ENCODE measurements around the gene MTPN. TPM values are rescaled to one million over a fixed set of nuclear protein-coding genes. Genes with fewer than 3 reads are reported as not detected.

The MTPN gene
- polyA plus RNA-seq, 3 donors: 73.6 to 156 (median 142) TPM

GRCh38 chr7:136018104-136018503, 40.9 kb upstream of the MTPN start:
- H3K36me3 Mint-ChIP-seq: no peaks in the 10 kb centered on the region
- no peaks in the 10 kb centered on the region for H3K79me2 ChIP-seq (ENCODE audit: insufficient read depth, low read length)
- no peak overlapping the region for H3K4me2 ChIP-seq (replicated peaks; ENCODE audit: extremely low read depth, low read length, poor library complexity, severe bottlenecking)
- WGBS (ENCODE audit: insufficient coverage): 100% methylated on average over 2 of the region's 2 CpGs
- no peak for TF ChIP-seq CTCF (IDR thresholded peaks at IDR 0.05)
- peaks cover 3 to 4% of the 10 kb centered on the region in 2 donors for H3K27me3 ChIP-seq (ENCODE audit: control insufficient read depth in 2 of 2, insufficient read depth in 2 of 2, low read length in 2 of 2)
- peaks cover 0 to 11% (median 9%) of the 10 kb centered on the region in 3 donors for H3K27me3 Mint-ChIP-seq (ENCODE audit: low read depth in 3 of 3)
- no peaks in the 10 kb centered on the region for H3K4me1 ChIP-seq (ENCODE audit: control insufficient read depth in 1 of 2, insufficient read depth in 2 of 2, low read length in 2 of 2)
- no peak overlapping the region for H3K9ac ChIP-seq (ENCODE audit: insufficient read depth, low read length, poor library complexity, severe bottlenecking)
- no peak overlapping the region for H3K27ac ChIP-seq (ENCODE audit: low read depth in 1 of 2, low read length in 2 of 2)
- intact Hi-C loops (cut with micrococcal nuclease): no loop called here
- no peak overlapping the region for H3K27ac Mint-ChIP-seq
- H3K9me3 Mint-ChIP-seq: no peaks in the 10 kb centered on the region
- no peak overlapping the region for H3K4me3 ChIP-seq (replicated peaks in 1 of 3; ENCODE audit: low read depth in 2 of 3, low read length in 3 of 3)
- no peak overlapping the region for H3K4me3 Mint-ChIP-seq
- no peaks in the 10 kb centered on the region for H3K9me3 ChIP-seq (replicated peaks in 1 of 2; ENCODE audit: control insufficient read depth in 1 of 2, insufficient read depth in 1 of 2, low read length in 2 of 2)
- H3K4me1 Mint-ChIP-seq: no peaks in the 10 kb centered on the region
- no peaks in the 10 kb centered on the region for H4K20me1 ChIP-seq (ENCODE audit: insufficient read depth, low read length)
- no peak for DNase-seq
- no peaks in the 10 kb centered on the region for H3K36me3 ChIP-seq (replicated peaks in 1 of 2; ENCODE audit: control insufficient read depth in 1 of 2, insufficient read depth in 2 of 2, low read length in 2 of 2)
- H2AFZ ChIP-seq (ENCODE audit: insufficient read depth, low read depth, low read length, poor library complexity, severe bottlenecking): no peak overlapping the region

GRCh38 chr7:136016649-136017395, 39.7 kb upstream of the MTPN start:
- no peak overlapping the region for H2AFZ ChIP-seq (ENCODE audit: insufficient read depth, low read depth, low read length, poor library complexity, severe bottlenecking)
- Mint-ChIP-seq H3K36me3 (no peaks in the 10 kb centered on the region), H3K27ac (peak overlapping the region in 1 of 7 donors; percentile 1), H3K4me3 (no peak overlapping the region), H3K27me3 (ENCODE audit: low read depth in 3 of 3) (peaks cover 4 to 21% (median 9%) of the 10 kb centered on the region in 3 donors), H3K9me3 (no peaks in the 10 kb centered on the region), H3K4me1 (peaks cover 4% of the 10 kb centered on the region)
- peaks cover 3 to 7% of the 10 kb centered on the region in 2 donors for H3K27me3 ChIP-seq (ENCODE audit: control insufficient read depth in 2 of 2, insufficient read depth in 2 of 2, low read length in 2 of 2)
- no peak for TF ChIP-seq CTCF (IDR thresholded peaks at IDR 0.05)
- no CpG with 5 or more reads among the region's 5 CpGs for WGBS (ENCODE audit: insufficient coverage)
- H3K27ac ChIP-seq (ENCODE audit: low read depth in 1 of 2, low read length in 2 of 2): no peak overlapping the region
- no peaks in the 10 kb centered on the region for H4K20me1 ChIP-seq (ENCODE audit: insufficient read depth, low read length)
- no peak overlapping the region for H3K9ac ChIP-seq (ENCODE audit: insufficient read depth, low read length, poor library complexity, severe bottlenecking)
- DNase-seq: no peak
- intact Hi-C loops (cut with micrococcal nuclease): no loop called here
- H3K4me2 ChIP-seq (replicated peaks; ENCODE audit: extremely low read depth, low read length, poor library complexity, severe bottlenecking): no peak overlapping the region
- H3K36me3 ChIP-seq (replicated peaks in 1 of 2; ENCODE audit: control insufficient read depth in 1 of 2, insufficient read depth in 2 of 2, low read length in 2 of 2): no peaks in the 10 kb centered on the region
- no peaks in the 10 kb centered on the region for H3K9me3 ChIP-seq (replicated peaks in 1 of 2; ENCODE audit: control insufficient read depth in 1 of 2, insufficient read depth in 1 of 2, low read length in 2 of 2)
- no peaks in the 10 kb centered on the region for H3K4me1 ChIP-seq (ENCODE audit: control insufficient read depth in 1 of 2, insufficient read depth in 2 of 2, low read length in 2 of 2)
- H3K4me3 ChIP-seq (replicated peaks in 1 of 3; ENCODE audit: low read depth in 2 of 3, low read length in 3 of 3): no peak overlapping the region
- H3K79me2 ChIP-seq (ENCODE audit: insufficient read depth, low read length): no peaks in the 10 kb centered on the region

Data from CD14-positive monocyte (primary cell).